Colonic mucosa (tissue), 4 donors: Measurements from ENCODE around the gene NELFB. TPM values are rescaled to one million over a fixed set of nuclear protein-coding genes. Genes with fewer than 3 reads are reported as not detected.
A peak's percentile ranks its signal among the peaks of the same experiment; 100 is the strongest.

Experiments used
- DNase-seq: peaks from one replicate; pipeline ENCODE4 v3.0.0-alpha.2; 2020
- H3K27ac ChIP-seq: fragments of 200-600 bp; one replicate; pipeline ENCODE4 v1.8.0; 2021
- H3K27me3 ChIP-seq: fragments of 200-600 bp; one replicate; pipeline ENCODE4 v1.8.0; 2021
- H3K36me3 ChIP-seq: fragments of 200-600 bp; one replicate; pipeline ENCODE4 v1.8.0; 2021
- H3K4me1 ChIP-seq: fragments of 200-600 bp; one replicate; pipeline ENCODE4 v1.8.0; 2021; ENCODE audit warnings: mild to moderate bottlenecking
- H3K4me3 ChIP-seq: fragments of 200-600 bp; one replicate; pipeline ENCODE4 v1.8.0; 2021
- H3K9ac ChIP-seq, 2 donors: one replicate each; pipeline ENCODE4 v1.7.0; 2013; ENCODE audit warnings: control low read depth in 2 of 2, low read depth in 2 of 2, low read length in 2 of 2
- H3K9me3 ChIP-seq: fragments of 200-600 bp; one replicate; pipeline ENCODE4 v1.8.0; 2021
- intact Hi-C: fragments of 100-400 bp; cut with DNase I; formaldehyde crosslinking; loops from one replicate; pipeline ENCODE4 v1.14.1; 2022
- total RNA-seq, 2 donors: library from RNA; stranded (reverse); fragmentation: NEBNext Ultra II Directional in 1 of 2; extraction: Animal tissue kit (Norgen Biotek cat#: 25700) in 1 of 2; gene quantifications; one replicate each; pipeline ENCODE4 v1.2.1, GENCODE V29; 2021
- TF ChIP-seq, protein P1 (sequence below): fragments of 200-600 bp; IDR thresholded peaks from one replicate; pipeline ENCODE4 v1.8.0; 2022; ENCODE audit warnings: antibody characterized with exemption, mild to moderate bottlenecking
- donor health status: healthy.
- donor health status: DM: no; HTN: no; CAD: no.
- donor health status: DM: no; HTN: no; CAD: no.

The NELFB gene
- total RNA-seq, 2 donors from 2014 or later: 62.1 to 87.1 TPM

DNA sequence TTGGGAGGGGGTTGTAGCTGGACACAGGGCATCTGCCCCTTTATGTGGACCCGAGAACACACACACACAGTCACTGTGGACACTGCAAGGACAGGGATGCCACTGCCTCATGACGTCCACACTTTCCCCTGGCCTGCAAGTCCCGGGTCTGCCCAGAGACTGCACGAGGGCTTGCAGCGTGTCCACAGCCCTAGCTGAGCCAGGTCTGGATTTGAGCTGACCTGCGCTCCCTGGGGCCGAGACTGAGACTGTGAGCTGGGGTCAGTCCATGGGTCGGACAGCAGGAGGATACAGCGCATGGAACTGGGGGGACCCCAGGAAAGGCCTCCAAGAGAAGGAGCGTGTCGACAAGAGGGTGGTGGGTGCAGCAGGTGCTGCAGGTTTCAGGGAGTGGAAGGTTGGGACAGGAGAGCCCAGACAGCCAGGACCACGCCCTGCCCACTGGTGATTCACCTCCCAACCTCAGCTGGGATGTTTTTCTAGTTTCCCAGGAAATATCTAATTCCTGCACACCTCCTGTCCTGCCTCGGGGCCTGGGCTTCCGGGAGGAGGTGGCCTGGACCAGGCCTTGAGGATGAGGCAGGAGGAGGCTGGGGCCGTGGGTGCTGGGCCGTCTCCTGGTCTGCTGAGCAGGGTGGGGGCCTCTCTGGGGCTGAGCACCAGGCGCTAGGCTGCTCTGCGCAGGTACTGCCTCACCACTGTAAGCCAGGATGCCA is 28.6 kb upstream of the NELFB start:
- Histone ChIP-seq H3K4me3 (no peak overlapping the region), H3K9ac (peak overlapping the region in 1 of 2 donors; percentile 46), H3K9me3 (no peaks in the 10 kb centered on the region), H3K36me3 (no peaks in the 10 kb centered on the region), H3K27me3 (peaks cover 20% of the 10 kb centered on the region), H3K4me1 (peaks cover 30% of the 10 kb centered on the region), H3K27ac (no peak overlapping the region)
- intact Hi-C loops: loop anchor here (2.0 to 5.0 kb wide), 2 partner anchors 39 to 106 kb away; partner anchors contain the start of genes ANAPC2 and SSNA1
- TF ChIP-seq, protein P1, sequence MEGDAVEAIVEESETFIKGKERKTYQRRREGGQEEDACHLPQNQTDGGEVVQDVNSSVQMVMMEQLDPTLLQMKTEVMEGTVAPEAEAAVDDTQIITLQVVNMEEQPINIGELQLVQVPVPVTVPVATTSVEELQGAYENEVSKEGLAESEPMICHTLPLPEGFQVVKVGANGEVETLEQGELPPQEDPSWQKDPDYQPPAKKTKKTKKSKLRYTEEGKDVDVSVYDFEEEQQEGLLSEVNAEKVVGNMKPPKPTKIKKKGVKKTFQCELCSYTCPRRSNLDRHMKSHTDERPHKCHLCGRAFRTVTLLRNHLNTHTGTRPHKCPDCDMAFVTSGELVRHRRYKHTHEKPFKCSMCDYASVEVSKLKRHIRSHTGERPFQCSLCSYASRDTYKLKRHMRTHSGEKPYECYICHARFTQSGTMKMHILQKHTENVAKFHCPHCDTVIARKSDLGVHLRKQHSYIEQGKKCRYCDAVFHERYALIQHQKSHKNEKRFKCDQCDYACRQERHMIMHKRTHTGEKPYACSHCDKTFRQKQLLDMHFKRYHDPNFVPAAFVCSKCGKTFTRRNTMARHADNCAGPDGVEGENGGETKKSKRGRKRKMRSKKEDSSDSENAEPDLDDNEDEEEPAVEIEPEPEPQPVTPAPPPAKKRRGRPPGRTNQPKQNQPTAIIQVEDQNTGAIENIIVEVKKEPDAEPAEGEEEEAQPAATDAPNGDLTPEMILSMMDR: no peak
- no peak for DNase-seq

- no peak within 1 kb of the TSS for H3K4me3 ChIP-seq
- H3K9me3 ChIP-seq: no peaks in the 10 kb centered on the region
- peak within 1 kb of the TSS in 1 of 2 donors; percentile 46 for H3K9ac ChIP-seq
- peak; percentile 86 for DNase-seq
- H3K4me1 ChIP-seq: peaks cover 29% of the 10 kb centered on the region
- TF ChIP-seq, protein P1: peak; percentile 91
- intact Hi-C loops: loop anchor here (2.0 to 5.0 kb wide), 2 partner anchors 40 to 106 kb away; partner anchors contain the start of genes ANAPC2 and SSNA1
- no peaks in the 10 kb centered on the region for H3K36me3 ChIP-seq
- H3K27ac ChIP-seq: no peak within 1 kb of the TSS
- H3K27me3 ChIP-seq: peaks cover 20% of the 10 kb centered on the region
These were observed 27.9 kb upstream of the NELFB start, which contains the start of gene RNF224 for GRCh38 chr9:137227054-137227852. Gene RNF224, plus strand, starts transcription at chr9:137227502. Its CDS starts 834 bp downstream, at chr9:137228336.

DNA sequence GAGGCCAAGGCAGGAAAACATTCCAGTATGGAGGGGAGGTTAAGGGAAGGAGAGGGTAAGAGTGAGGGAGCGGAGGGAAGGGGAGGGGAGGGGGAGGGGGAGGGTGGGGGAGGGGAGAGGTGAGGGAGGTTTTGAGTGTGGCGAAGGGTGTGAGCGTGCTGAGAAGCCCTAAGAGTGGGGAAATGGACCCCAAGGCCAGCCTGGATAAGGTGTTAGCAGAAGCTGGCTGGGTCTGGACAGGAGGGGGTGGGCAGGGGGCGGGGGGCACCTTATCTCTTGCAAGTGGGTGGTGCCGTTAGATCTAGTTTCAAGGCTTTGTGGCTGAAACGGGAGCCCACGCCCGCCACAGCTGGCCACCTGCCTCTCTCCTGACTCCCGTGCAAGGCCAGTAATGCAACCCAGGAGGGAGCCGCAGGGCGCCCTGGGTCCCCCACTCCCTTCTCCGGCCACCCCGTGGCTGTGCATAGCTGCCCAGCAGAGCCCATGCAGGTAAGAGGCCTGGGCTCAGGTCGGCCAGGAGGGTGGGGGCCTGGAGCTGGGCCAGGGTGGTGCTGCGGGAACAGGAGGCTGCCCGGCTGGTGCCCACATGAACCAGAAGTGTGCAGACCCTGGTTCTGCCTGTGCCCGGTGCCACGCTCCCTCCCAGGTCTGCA is 27.1 kb upstream of the NELFB start:
- H3K27ac ChIP-seq: no peak overlapping the region
- no peaks in the 10 kb centered on the region for H3K36me3 ChIP-seq
- H3K9me3 ChIP-seq: no peaks in the 10 kb centered on the region
- H3K4me1 ChIP-seq: peaks cover 24% of the 10 kb centered on the region
- TF ChIP-seq, protein P1: no peak
- intact Hi-C loops: loop anchor here (2.0 to 5.0 kb wide), 2 partner anchors 41 to 107 kb away; partner anchors contain the start of genes ANAPC2 and SSNA1
- no peak overlapping the region for H3K4me3 ChIP-seq
- H3K9ac ChIP-seq: no peak overlapping the region
- no peak for DNase-seq
- H3K27me3 ChIP-seq: peaks cover 27% of the 10 kb centered on the region

DNA sequence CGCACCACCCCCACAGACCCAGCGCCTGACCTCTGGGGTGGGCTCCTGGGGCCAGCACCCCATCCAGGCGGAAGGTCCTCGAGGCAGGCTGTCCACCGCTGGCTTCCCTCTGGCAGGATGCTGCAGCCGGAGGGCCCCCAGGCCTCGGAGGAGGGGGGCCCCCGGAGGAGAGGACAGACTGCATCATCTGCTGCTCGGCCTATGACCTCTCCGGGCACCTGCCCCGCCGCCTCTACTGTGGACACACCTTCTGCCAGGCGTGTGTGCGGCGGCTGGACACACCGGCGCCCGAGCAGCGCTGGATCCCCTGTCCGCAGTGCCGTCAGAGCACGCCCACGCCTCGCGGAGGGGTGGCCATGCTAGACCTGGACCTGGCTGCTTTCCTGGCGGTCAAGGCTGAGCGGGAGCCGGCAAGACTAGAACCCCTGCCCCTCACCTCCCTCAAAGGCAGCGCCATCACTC is 26.6 kb upstream of the NELFB start:
- Histone ChIP-seq H3K36me3 (no peaks in the 10 kb centered on the region), H3K4me1 (peaks cover 23% of the 10 kb centered on the region), H3K9ac (no peak overlapping the region), H3K27ac (no peak overlapping the region), H3K4me3 (no peak overlapping the region), H3K9me3 (no peaks in the 10 kb centered on the region), H3K27me3 (peaks cover 32% of the 10 kb centered on the region)
- intact Hi-C loops: loop anchor here (5.0 kb wide), 1 partner anchor 41 kb away; the partner anchor contains the start of genes ANAPC2 and SSNA1
- no peak for DNase-seq
- TF ChIP-seq, protein P1: no peak
